DOHH2 (cell line): ENCODE data around the gene ATP8A2.

Experiments
- EZH2phosphoT487 ChIP-seq: fragments of 200-600 bp; sonication (generic); IDR thresholded peaks from 2 replicates; pipeline ENCODE4 v1.6.1; 2017; ENCODE audit warnings: borderline replicate concordance, mild to moderate bottlenecking, antibody characterized with exemption, low read length, moderate library complexity, mixed read lengths
- TF ChIP-seq, protein P1 (sequence below): fragments of 200-600 bp; sonication (generic); IDR thresholded peaks from one replicate; pipeline ENCODE4 v1.5.1; 2014; ENCODE audit warnings: antibody characterized with exemption, mild to moderate bottlenecking, low read depth, low read length; ENCODE audit not compliant: poor library complexity, severe bottlenecking

DNA sequence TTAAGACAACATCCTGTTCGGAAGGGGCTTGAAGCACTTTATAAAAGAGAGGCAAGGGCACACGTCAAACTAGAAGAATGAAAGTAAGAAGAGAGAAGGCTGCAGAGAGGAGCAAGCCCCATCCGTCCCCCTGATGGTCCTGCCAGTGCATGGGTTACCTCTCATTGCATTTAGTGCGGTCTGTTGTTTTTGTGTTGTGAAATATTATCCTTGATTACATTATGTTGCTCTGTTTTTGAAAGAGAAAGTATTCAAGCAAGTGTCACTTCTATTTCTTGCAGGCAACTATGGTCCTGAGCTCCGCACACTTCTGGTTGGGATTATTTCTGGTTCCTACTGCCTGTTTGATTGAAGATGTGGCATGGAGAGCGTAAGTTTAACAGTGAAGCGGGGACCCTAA is 589.5 kb downstream of the ATP8A2 start:
- TF ChIP-seq, protein P1, sequence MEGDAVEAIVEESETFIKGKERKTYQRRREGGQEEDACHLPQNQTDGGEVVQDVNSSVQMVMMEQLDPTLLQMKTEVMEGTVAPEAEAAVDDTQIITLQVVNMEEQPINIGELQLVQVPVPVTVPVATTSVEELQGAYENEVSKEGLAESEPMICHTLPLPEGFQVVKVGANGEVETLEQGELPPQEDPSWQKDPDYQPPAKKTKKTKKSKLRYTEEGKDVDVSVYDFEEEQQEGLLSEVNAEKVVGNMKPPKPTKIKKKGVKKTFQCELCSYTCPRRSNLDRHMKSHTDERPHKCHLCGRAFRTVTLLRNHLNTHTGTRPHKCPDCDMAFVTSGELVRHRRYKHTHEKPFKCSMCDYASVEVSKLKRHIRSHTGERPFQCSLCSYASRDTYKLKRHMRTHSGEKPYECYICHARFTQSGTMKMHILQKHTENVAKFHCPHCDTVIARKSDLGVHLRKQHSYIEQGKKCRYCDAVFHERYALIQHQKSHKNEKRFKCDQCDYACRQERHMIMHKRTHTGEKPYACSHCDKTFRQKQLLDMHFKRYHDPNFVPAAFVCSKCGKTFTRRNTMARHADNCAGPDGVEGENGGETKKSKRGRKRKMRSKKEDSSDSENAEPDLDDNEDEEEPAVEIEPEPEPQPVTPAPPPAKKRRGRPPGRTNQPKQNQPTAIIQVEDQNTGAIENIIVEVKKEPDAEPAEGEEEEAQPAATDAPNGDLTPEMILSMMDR = no peak
- no peak for TF ChIP-seq EZH2phosphoT487
